Measurements from ENCODE around the gene STAC3. TPM values are rescaled to one million over a fixed set of nuclear protein-coding genes. Genes with fewer than 3 reads are reported as not detected.

Gene STAC3
- total and polyA plus RNA-seq, 2 of the 13 experiments (the other 11 are each of a cell fraction or from before 2014, with no cell fraction given), result 0.18 to 0.22 TPM

DNA sequence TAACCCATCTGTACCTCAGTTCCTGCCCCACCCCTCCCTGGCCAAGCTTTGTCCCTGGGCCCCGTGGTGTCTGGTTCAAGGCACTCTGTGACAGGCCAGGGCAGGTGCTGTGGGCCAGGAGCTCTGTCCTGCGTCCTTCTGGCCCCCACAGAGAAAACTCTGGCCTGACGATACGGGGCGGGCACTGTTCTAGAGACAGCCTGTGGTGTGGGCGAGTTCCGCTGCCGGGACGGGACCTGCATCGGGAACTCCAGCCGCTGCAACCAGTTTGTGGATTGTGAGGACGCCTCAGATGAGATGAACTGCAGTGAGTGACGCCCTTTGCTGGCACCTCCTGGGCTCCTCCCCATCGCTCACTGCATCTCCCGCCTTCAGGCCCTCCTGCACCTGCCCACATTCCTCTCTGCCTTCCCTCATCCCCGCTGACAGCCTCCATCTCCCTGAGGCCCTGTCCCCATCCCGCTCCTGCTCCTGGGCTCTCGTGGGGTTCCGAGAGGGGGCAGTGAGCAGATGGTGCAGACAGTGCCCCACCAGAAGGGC is 57.2 kb downstream of the STAC3 start:
- intact Hi-C loops (cut with micrococcal nuclease; ENCODE audit: unreplicated experiment) (no loop called here), in situ Hi-C loops (cut with HindIII; ENCODE audit: extremely low pct_ligation_motif_present, low pct_unique_long_range_greater_than_20kb) (no loop called here)
- no peaks in the 10 kb centered on the region for H4K20me1 ChIP-seq (ENCODE audit: insufficient read depth, low read length)
- no peak overlapping the region for H3K27ac ChIP-seq (ENCODE audit: extremely low read length, insufficient read depth, low read length)
- WGBS (ENCODE audit: low lambda C conversion rate), result 96% methylated on average over 7 of the region's 19 CpGs
- H3K4me3 ChIP-seq (replicated peaks in 1 of 3; ENCODE audit: insufficient read depth in 1 of 3, low read depth in 2 of 3, low read length in 3 of 3), result no peak overlapping the region
- no peak overlapping the region for H2AFZ ChIP-seq (ENCODE audit: low read length)
- H3K4me2 ChIP-seq (ENCODE audit: low read depth, low read length), result no peak overlapping the region
- peaks cover 79 to 98% of the 10 kb centered on the region in 2 experiments for H3K36me3 ChIP-seq (replicated peaks in 1 of 2; ENCODE audit: control insufficient read depth in 1 of 2, insufficient read depth in 2 of 2, low read length in 2 of 2)
- POLR2A ChIA-PET, result no interaction called here
- BruUV-seq (replicated peaks), result no TSS peak
- H3K27me3 ChIP-seq (ENCODE audit: control insufficient read depth in 1 of 2, insufficient read depth in 2 of 2, low read length in 2 of 2), result no peaks in the 10 kb centered on the region; a peak in 1 of 5 replicates
- no peak for TF ChIP-seq POLR2AphosphoS5 (IDR thresholded peaks at IDR 0.05; ENCODE audit: low read depth, low read length)
- no peak for TF ChIP-seq TARDBP (CRISPR knock-in tag; IDR thresholded peaks at IDR 0.05)
- no peak for TF ChIP-seq NFE2L1 (CRISPR knock-in tag; IDR thresholded peaks at IDR 0.05; ENCODE audit: borderline replicate concordance)
- no peak for TF ChIP-seq GLI4 (CRISPR knock-in tag; IDR thresholded peaks at IDR 0.05; ENCODE audit: borderline replicate concordance)
- TF ChIP-seq, protein P1, sequence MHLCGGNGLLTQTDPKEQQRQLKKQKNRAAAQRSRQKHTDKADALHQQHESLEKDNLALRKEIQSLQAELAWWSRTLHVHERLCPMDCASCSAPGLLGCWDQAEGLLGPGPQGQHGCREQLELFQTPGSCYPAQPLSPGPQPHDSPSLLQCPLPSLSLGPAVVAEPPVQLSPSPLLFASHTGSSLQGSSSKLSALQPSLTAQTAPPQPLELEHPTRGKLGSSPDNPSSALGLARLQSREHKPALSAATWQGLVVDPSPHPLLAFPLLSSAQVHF (CRISPR knock-in tag; IDR thresholded peaks at IDR 0.05), result no peak
- TF ChIP-seq FOXA3 (CRISPR knock-in tag; IDR thresholded peaks at IDR 0.05), result no peak
- no peak for TF ChIP-seq HDAC6 (IDR thresholded peaks at IDR 0.05; ENCODE audit: low read depth, low read length)
- TF ChIP-seq HDAC2 (CRISPR knock-in tag; IDR thresholded peaks at IDR 0.05), result no peak
- no peak for TF ChIP-seq PHB2 (IDR thresholded peaks at IDR 0.05; ENCODE audit: partially characterized antibody)
- TF ChIP-seq, protein P2, sequence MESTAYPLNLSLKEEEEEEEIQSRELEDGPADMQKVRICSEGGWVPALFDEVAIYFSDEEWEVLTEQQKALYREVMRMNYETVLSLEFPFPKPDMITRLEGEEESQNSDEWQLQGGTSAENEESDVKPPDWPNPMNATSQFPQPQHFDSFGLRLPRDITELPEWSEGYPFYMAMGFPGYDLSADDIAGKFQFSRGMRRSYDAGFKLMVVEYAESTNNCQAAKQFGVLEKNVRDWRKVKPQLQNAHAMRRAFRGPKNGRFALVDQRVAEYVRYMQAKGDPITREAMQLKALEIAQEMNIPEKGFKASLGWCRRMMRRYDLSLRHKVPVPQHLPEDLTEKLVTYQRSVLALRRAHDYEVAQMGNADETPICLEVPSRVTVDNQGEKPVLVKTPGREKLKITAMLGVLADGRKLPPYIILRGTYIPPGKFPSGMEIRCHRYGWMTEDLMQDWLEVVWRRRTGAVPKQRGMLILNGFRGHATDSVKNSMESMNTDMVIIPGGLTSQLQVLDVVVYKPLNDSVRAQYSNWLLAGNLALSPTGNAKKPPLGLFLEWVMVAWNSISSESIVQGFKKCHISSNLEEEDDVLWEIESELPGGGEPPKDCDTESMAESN (CRISPR knock-in tag; conservative IDR thresholded peaks at IDR 0.05), result no peak
- TF ChIP-seq, protein P3, sequence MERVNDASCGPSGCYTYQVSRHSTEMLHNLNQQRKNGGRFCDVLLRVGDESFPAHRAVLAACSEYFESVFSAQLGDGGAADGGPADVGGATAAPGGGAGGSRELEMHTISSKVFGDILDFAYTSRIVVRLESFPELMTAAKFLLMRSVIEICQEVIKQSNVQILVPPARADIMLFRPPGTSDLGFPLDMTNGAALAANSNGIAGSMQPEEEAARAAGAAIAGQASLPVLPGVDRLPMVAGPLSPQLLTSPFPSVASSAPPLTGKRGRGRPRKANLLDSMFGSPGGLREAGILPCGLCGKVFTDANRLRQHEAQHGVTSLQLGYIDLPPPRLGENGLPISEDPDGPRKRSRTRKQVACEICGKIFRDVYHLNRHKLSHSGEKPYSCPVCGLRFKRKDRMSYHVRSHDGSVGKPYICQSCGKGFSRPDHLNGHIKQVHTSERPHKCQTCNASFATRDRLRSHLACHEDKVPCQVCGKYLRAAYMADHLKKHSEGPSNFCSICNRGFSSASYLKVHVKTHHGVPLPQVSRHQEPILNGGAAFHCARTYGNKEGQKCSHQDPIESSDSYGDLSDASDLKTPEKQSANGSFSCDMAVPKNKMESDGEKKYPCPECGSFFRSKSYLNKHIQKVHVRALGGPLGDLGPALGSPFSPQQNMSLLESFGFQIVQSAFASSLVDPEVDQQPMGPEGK (CRISPR knock-in tag; IDR thresholded peaks at IDR 0.05), result no peak
- TF ChIP-seq ZNF644 (CRISPR knock-in tag; IDR thresholded peaks at IDR 0.05; ENCODE audit: low read depth), result no peak
- TF ChIP-seq, protein P4, sequence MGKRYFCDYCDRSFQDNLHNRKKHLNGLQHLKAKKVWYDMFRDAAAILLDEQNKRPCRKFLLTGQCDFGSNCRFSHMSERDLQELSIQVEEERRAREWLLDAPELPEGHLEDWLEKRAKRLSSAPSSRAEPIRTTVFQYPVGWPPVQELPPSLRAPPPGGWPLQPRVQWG (CRISPR knock-in tag; IDR thresholded peaks at IDR 0.05; ENCODE audit: borderline replicate concordance, low read depth), result no peak
- TF ChIP-seq NFRKB (IDR thresholded peaks at IDR 0.05), result no peak
- no peak for TF ChIP-seq RNF2 (conservative IDR thresholded peaks at IDR 0.05; ENCODE audit: low read depth)
- TF ChIP-seq ZNF713 (CRISPR knock-in tag; IDR thresholded peaks at IDR 0.05), result no peak
- TF ChIP-seq TSC22D2 (CRISPR knock-in tag; IDR thresholded peaks at IDR 0.05; ENCODE audit: borderline replicate concordance), result no peak
- no peak for TF ChIP-seq ZSCAN21 (CRISPR knock-in tag; IDR thresholded peaks at IDR 0.05; ENCODE audit: borderline replicate concordance)
- no peaks in the 10 kb centered on the region for H3K79me2 ChIP-seq (ENCODE audit: insufficient read depth, low read length)
- DNase-seq (ENCODE audit: low spot score) (no peak), FAIRE-seq (no peak), ATAC-seq (no peak)
- H3K9ac ChIP-seq (ENCODE audit: insufficient read depth, low read depth, low read length), result no peak overlapping the region
- H3K4me1 ChIP-seq (ENCODE audit: insufficient read depth, low read length), result no peaks in the 10 kb centered on the region
- CTCF ChIA-PET (ENCODE audit: low intra/inter-chr PET ratio, low total read pairs), result no interaction called here
- H3K9me3 ChIP-seq (ENCODE audit: low read length), result no peaks in the 10 kb centered on the region
